Ishikawa (cell line): ENCODE results near the gene PEX11G.

ENCODE experiments used
- CEBPB ChIP-seq: IDR thresholded peaks from 2 replicates; pipeline ENCODE4 v1.6.1; 2012
- MAX ChIP-seq: IDR thresholded peaks from 2 replicates; pipeline ENCODE4 v1.6.1; 2012
- RAD21 ChIP-seq: IDR thresholded peaks from 2 replicates; pipeline ENCODE4 v1.6.1; 2012; ENCODE audit warnings: low read depth
- REST ChIP-seq: IDR thresholded peaks from 2 replicates; pipeline ENCODE4 v1.6.1; 2012; ENCODE audit warnings: low read depth, mild to moderate bottlenecking
- TAF1 ChIP-seq: IDR thresholded peaks from 2 replicates; pipeline ENCODE4 v1.6.1; 2012; ENCODE audit warnings: low read depth, mild to moderate bottlenecking
- TCF12 ChIP-seq: IDR thresholded peaks from 2 replicates; pipeline ENCODE4 v1.6.1; 2012; ENCODE audit warnings: low read depth
- TEAD4 ChIP-seq: IDR thresholded peaks from 2 replicates; pipeline ENCODE4 v1.6.1; 2012
- USF1 ChIP-seq: IDR thresholded peaks from 2 replicates; pipeline ENCODE4 v1.6.1; 2012
- YY1 ChIP-seq: IDR thresholded peaks from 2 replicates; pipeline ENCODE4 v1.6.1; 2012; ENCODE audit warnings: low read depth

- TF ChIP-seq TCF12 (no peak), RAD21 (no peak), USF1 (no peak), TAF1 (no peak), REST (no peak), TEAD4 (no peak), YY1 (no peak), CEBPB (no peak), MAX (no peak)
These were observed 5.1 kb downstream of the PEX11G start for GRCh38 chr19:7483720-7484201.
